Heart right ventricle (tissue), 16 donors: ENCODE data around the gene HSF5. TPM values are rescaled to one million over a fixed set of nuclear protein-coding genes. Genes with fewer than 3 reads are reported as not detected.

Experiments used
- ATAC-seq, 8 donors: fragments of 200-7000 bp; cut with Tn5 transposase; one replicate each; pipeline ENCODE4 v1.9.1; 2020; ENCODE audit warnings: mild to moderate bottlenecking in 8 of 8, moderate library complexity in 8 of 8, moderate number of reproducible peaks in 1 of 8
- DNase-seq, 2 donors: peaks; one replicate each; pipeline ENCODE4 v3.0.0-alpha.2; 2020
- H3K27ac ChIP-seq, 10 donors: fragments of 200-600 bp; sonication (generic) in 2 of 10; one replicate each; pipeline versions ENCODE4 v1.5.0 to v1.8.0; 2020 to 2022; ENCODE audit warnings: mild to moderate bottlenecking in 3 of 10
- H3K27me3 ChIP-seq, 7 donors: fragments of 200-600 bp; one replicate each; pipeline ENCODE4 v1.8.0; 2021 to 2022; ENCODE audit warnings: mild to moderate bottlenecking in 2 of 7
- H3K36me3 ChIP-seq, 9 donors: fragments of 200-600 bp; sonication (generic) in 1 of 9; one replicate each; pipeline versions ENCODE4 v1.5.0 to v1.8.0; 2020 to 2022; ENCODE audit warnings: mild to moderate bottlenecking in 2 of 9
- H3K4me1 ChIP-seq, 9 donors: fragments of 200-600 bp; sonication (generic) in 1 of 9; one replicate each; pipeline versions ENCODE4 v1.5.0 to v1.8.0; 2020 to 2022; ENCODE audit warnings: mild to moderate bottlenecking in 4 of 9
- H3K4me3 ChIP-seq, 10 donors: fragments of 200-600 bp; sonication (generic) in 2 of 10; one replicate each; pipeline versions ENCODE4 v1.5.0 to v1.8.0; 2020 to 2022; ENCODE audit warnings: mild to moderate bottlenecking in 7 of 10, moderate library complexity in 2 of 10
- H3K9me3 ChIP-seq, 11 donors: fragments of 200-600 bp in 10 of 11; sonication (generic) in 2 of 11; one replicate each; pipeline versions ENCODE4 v1.5.0 to v1.8.0; 2013 to 2022; ENCODE audit warnings: mild to moderate bottlenecking in 2 of 11, control low read depth in 1 of 11, moderate library complexity in 1 of 11
- CTCF ChIP-seq, 9 donors: fragments of 200-600 bp; sonication (generic) in 2 of 9; IDR thresholded peaks; one replicate each; pipeline versions ENCODE4 v1.5.0 to v1.8.0; 2021 to 2022; ENCODE audit warnings: antibody characterized with exemption in 9 of 9, mild to moderate bottlenecking in 5 of 9, moderate library complexity in 1 of 9
- WGBS, 2 donors: extraction: QIAGEN DNeasy Blood & Tissue Kit; methylation state at CpG; one replicate each; pipeline ENCODE4 v1.1.7; 2013; ENCODE audit warnings: inconsistent platforms in 1 of 2; 5-methylcytosine and 5-hydroxymethylcytosine counted together
- intact Hi-C, 10 donors: fragments of 100-400 bp; cut with DNase I; formaldehyde crosslinking; loops; one replicate each; pipeline versions ENCODE4 v1.11.1 to v1.14.2; 2022
- polyA plus RNA-seq, 2 donors: library from polyadenylated mRNA; stranded (reverse); fragments of 200-250 nt; gene quantifications; one replicate each; pipeline ENCODE4 v1.2.3, GENCODE V29; 2013
- total RNA-seq, 10 donors: library from RNA; stranded (reverse); fragmentation: NEBNext Ultra II Directional in 3 of 10; extraction: Animal tissue kit (Norgen Biotek cat#: 25700) in 3 of 10; gene quantifications; one replicate each; pipeline versions ENCODE4 v1.2.1 to v1.2.4, GENCODE V29; 2021 to 2023
- donor health status: Arrhythmogenic right ventricular cardiomyopathy.
- donor health status: ischemic (EF 13 %, LVEDD 7.1; RV severe dilation, severe dysfunction).
- donor health status: healthy with polysubstance abuse.
- donor health status: DM: no; HTN: yes; CAD: no.
- donor health status: DM: no; HTN: no; CAD: no.
- donor health status: ischemic (EF 25% LVEDD 6.9; RV normal size, moderate dysfunction).
- donor health status: ischemic (EF 25% LVEDD 5.7; RV mildly dilated, moderate dysfunction).
- donor health status: healthy.
- donor health status: DM: yes; HTN: yes; CAD: no.
- donor health status: Ischemic cardiomyopathy.
- donor health status: ischemic (EF 35%, LVEDD 5.7; RV mildly dilated, moderate dysfunction).
- donor health status: nonischemic (EF 11% LVEDD 7.7; RV severe dilation, severe dysfunction).
- donor health status: DM: yes; HTN: yes; CAD: no.
- donor health status: PGD.
- donor health status: ischemic (EF 29% LVEDD 5.4; RV normal size, mild dysfunction).
- donor health status: nonischemic (EF 23%, LVEDD 6.1; RV moderate dilation, normal function).

HSF5 gene
- total and polyA plus RNA-seq, 12 donors, result 0.04 to 0.14 (median 0.05) TPM; not detected in 9

GRCh38 chr17:58535431-58535830 lies 47.2 kb upstream of the HSF5 start:
- H3K4me1 ChIP-seq, result peaks cover 9 to 74% (median 52%) of the 10 kb centered on the region in 9 donors
- TF ChIP-seq CTCF (IDR thresholded peaks at IDR 0.05), result no peak
- H3K27ac ChIP-seq, result peak overlapping the region in 2 of 10 donors; percentile 22 to 54
- ATAC-seq (no peak), DNase-seq (no peak)
- intact Hi-C loops, result loop anchor here in 2 of 10 donors (5.0 kb wide), 2 partner anchors 37 to 97 kb away; no protein-coding TSS in a partner anchor
- peaks cover 0 to 19% (median 0%) of the 10 kb centered on the region in 7 donors for H3K27me3 ChIP-seq
- 86 to 88% methylated on average over 2 of the region's 2 CpGs for WGBS, 2 donors
- no peaks in the 10 kb centered on the region for H3K9me3 ChIP-seq
- no peaks in the 10 kb centered on the region for H3K36me3 ChIP-seq
- no peak overlapping the region for H3K4me3 ChIP-seq

- peak in 6 of 8 donors; percentile 20 to 91 (median 44) for ATAC-seq
- intact Hi-C loops, result loop anchor here in 2 of 10 donors (5.0 kb wide), 2 partner anchors 37 to 97 kb away; no protein-coding TSS in a partner anchor
- 71 to 84% methylated on average over 4 of the region's 4 CpGs for WGBS, 2 donors
These were observed 46.8 kb upstream of the HSF5 start for GRCh38 chr17:58534901-58535421.

GRCh38 chr17:58534331-58534730 lies 46.1 kb upstream of the HSF5 start:
- ATAC-seq, result no peak
- peaks cover 9 to 71% (median 47%) of the 10 kb centered on the region in 9 donors for H3K4me1 ChIP-seq

More at GRCh38 chr17:58534901-58535421, 46.8 kb upstream of the HSF5 start:
- Histone ChIP-seq H3K27me3 (peaks cover 0 to 19% (median 0%) of the 10 kb centered on the region in 7 donors), H3K27ac (peak overlapping the region in 3 of 10 donors; percentile 6 to 54 (median 22)), H3K36me3 (no peaks in the 10 kb centered on the region), H3K9me3 (no peaks in the 10 kb centered on the region), H3K4me1 (peaks cover 9 to 71% (median 52%) of the 10 kb centered on the region in 9 donors), H3K4me3 (no peak overlapping the region)
- DNase-seq, result no peak
- no peak for TF ChIP-seq CTCF (IDR thresholded peaks at IDR 0.05)

DNA sequence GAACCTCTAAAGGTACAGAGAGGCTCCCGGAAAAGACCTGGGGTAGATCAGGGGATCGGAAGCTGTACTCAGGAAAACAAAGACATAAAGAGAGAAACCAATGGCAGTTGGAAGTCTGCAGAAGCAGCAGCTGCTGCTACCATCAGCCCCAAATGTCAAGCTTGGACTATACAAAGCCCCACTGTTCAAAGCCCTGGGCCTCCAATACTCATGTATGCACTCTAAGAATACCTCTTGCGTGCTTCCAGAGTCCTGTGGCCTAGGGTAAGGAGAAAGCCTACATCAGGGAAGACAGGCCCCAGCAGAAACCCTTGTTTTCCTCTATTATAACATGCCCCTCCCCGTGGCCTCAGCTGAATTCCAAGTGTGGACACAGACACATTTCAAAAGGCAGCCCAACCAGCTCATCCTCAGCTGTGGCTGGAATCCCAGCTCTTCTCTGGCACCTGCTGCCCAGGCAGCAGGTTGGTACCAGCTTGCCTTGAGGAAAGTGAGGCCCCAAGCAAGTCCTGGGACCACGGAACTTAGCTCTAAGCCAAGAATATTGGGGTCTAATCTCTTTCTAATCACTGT lies 45.5 kb upstream of the HSF5 start:
- Histone ChIP-seq H3K27me3 (peaks cover 0 to 19% (median 0%) of the 10 kb centered on the region in 7 donors), H3K36me3 (no peaks in the 10 kb centered on the region), H3K27ac (no peak overlapping the region), H3K4me3 (no peak overlapping the region), H3K9me3 (no peaks in the 10 kb centered on the region), H3K4me1 (peaks cover 9 to 71% (median 47%) of the 10 kb centered on the region in 9 donors)
- no peak for TF ChIP-seq CTCF (IDR thresholded peaks at IDR 0.05)
- no peak for ATAC-seq
- intact Hi-C loops, result no loop called here
- 93 to 98% methylated on average over 5 of the region's 5 CpGs for WGBS, 2 donors
- DNase-seq, result no peak

More at GRCh38 chr17:58534331-58534730, 46.1 kb upstream of the HSF5 start:
- TF ChIP-seq CTCF (IDR thresholded peaks at IDR 0.05), result peak in 1 of 9 donors; percentile 11
- 49 to 77% methylated on average over 3 of the region's 3 CpGs for WGBS, 2 donors
- no peaks in the 10 kb centered on the region for H3K9me3 ChIP-seq
- no peak overlapping the region for H3K4me3 ChIP-seq
- H3K36me3 ChIP-seq, result no peaks in the 10 kb centered on the region
- H3K27ac ChIP-seq, result peak overlapping the region in 1 of 10 donors; percentile 6
- H3K27me3 ChIP-seq, result peaks cover 0 to 19% (median 0%) of the 10 kb centered on the region in 7 donors
- DNase-seq, result no peak
- intact Hi-C loops, result no loop called here
